HL-60 (cell line): ENCODE measurements around the gene ZACN.

Experiments used
- POLR2AphosphoS5 ChIP-seq: IDR thresholded peaks from 2 replicates; pipeline ENCODE4 v1.6.1; 2012; ENCODE audit warnings: low read depth
- TF ChIP-seq, protein P1 (sequence below): IDR thresholded peaks from one replicate; pipeline ENCODE4 v1.5.1; 2011; ENCODE audit warnings: low read length, control low read depth, inconsistent platforms; ENCODE audit not compliant: insufficient read depth

DNA sequence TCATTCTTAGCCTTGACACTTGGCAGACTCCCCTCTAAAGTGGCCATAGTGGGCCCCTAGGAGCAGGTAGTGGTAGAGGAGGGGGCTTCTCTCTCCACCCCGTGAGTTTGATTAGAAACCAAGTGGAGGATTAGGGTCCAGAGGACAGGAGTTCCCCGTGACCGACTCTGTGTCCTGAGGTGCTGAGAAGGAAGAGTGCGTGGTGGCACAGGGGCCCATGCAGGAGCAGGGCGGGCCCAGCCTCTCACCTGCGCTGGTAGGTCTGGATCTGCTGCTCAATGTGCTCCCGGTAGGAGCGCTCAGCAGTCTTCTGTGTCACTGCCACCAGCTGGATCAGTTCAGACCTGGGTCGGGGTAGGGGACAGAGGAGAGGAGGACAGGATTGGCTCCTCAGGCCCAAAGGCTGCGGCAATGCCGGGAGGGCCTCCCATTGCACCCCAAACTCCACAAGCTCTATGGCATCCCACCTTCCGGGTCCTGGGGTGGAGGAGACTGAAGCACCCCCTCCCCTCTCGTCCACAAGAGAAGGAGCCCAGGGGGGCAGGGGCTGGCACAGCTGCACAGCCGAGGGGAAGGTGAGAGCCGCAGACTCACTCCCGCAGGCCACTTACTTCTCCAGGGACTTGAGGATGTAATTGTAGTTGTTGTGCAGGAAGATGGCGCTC lies 6.2 kb downstream of the ZACN start:
- TF ChIP-seq, protein P1, sequence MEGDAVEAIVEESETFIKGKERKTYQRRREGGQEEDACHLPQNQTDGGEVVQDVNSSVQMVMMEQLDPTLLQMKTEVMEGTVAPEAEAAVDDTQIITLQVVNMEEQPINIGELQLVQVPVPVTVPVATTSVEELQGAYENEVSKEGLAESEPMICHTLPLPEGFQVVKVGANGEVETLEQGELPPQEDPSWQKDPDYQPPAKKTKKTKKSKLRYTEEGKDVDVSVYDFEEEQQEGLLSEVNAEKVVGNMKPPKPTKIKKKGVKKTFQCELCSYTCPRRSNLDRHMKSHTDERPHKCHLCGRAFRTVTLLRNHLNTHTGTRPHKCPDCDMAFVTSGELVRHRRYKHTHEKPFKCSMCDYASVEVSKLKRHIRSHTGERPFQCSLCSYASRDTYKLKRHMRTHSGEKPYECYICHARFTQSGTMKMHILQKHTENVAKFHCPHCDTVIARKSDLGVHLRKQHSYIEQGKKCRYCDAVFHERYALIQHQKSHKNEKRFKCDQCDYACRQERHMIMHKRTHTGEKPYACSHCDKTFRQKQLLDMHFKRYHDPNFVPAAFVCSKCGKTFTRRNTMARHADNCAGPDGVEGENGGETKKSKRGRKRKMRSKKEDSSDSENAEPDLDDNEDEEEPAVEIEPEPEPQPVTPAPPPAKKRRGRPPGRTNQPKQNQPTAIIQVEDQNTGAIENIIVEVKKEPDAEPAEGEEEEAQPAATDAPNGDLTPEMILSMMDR = no peak
- TF ChIP-seq POLR2AphosphoS5 = no peak
